ENCODE data around the gene FHL2.

Gene FHL2

DNA sequence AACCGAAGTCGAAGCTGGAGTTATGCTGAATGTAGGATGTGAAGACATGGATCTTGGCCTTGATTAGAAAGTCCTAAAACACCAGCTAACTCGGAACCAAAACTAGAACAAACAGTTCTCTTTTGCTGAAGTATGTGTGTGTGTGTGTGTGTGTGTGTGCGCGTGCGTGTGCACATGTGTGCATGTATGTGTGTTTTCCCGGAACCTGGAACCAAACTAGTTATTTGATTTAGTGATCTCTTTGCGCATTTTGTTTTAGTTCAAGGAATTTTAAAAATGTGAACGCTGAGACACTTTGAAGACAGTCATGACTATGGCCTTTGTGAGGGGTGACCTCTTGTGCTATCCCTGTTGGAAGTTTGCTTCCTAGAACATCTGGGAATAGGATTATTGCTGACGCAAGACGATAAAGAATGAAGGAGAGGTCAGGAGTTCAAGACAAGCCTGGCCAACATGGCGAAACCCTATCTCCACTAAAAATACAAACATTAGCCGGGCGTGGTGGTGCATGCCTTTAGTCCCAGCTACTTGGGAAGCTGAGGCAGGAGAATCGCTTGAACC, 23.8 kb downstream of the FHL2 start:
- TF ChIP-seq, protein P1, sequence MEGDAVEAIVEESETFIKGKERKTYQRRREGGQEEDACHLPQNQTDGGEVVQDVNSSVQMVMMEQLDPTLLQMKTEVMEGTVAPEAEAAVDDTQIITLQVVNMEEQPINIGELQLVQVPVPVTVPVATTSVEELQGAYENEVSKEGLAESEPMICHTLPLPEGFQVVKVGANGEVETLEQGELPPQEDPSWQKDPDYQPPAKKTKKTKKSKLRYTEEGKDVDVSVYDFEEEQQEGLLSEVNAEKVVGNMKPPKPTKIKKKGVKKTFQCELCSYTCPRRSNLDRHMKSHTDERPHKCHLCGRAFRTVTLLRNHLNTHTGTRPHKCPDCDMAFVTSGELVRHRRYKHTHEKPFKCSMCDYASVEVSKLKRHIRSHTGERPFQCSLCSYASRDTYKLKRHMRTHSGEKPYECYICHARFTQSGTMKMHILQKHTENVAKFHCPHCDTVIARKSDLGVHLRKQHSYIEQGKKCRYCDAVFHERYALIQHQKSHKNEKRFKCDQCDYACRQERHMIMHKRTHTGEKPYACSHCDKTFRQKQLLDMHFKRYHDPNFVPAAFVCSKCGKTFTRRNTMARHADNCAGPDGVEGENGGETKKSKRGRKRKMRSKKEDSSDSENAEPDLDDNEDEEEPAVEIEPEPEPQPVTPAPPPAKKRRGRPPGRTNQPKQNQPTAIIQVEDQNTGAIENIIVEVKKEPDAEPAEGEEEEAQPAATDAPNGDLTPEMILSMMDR (IDR thresholded peaks at IDR 0.05; ENCODE audit: low read depth, low read length): no peak
- Histone ChIP-seq H3K27me3 (ENCODE audit: insufficient read depth, low read depth, severe bottlenecking) (no peaks in the 10 kb centered on the region), H3K36me3 (peaks cover 3% of the 10 kb centered on the region), H3K9me3 (ENCODE audit: severe bottlenecking) (no peaks in the 10 kb centered on the region), H3K27ac (no peak overlapping the region), H3K4me3 (ENCODE audit: low read depth, low read length) (no peak overlapping the region)
- DNase-seq: no peak

DNA sequence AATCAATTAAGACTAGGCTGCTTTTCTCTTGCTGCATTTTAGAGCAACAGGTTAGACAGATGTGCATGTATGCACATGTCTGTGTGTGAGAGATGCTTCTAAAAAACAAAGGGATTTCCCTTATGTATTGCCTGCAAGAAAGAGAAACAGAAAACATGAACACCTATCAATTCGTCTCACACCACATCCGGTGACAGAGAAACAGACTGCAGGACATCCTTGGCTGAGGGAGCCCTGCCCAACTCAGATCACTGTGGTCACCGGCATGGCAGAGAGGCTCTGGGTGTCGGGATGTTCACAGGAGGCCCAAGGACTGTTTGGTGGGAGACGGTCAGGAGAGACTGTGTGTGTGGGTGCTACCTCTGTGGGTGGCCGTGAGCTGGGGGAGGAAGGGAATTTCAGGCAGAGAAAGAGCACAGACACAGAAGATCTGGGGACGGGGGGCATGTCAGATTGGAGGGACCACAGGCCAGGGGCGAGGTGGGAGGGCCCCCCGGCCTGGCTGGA, 24.9 kb downstream of the FHL2 start:
- H3K4me3 ChIP-seq (ENCODE audit: low read depth, low read length): no peak overlapping the region
- TF ChIP-seq, protein P1 (IDR thresholded peaks at IDR 0.05; ENCODE audit: low read depth, low read length): no peak
- peaks cover 3% of the 10 kb centered on the region for H3K36me3 ChIP-seq
- H3K27me3 ChIP-seq (ENCODE audit: insufficient read depth, low read depth, severe bottlenecking): no peaks in the 10 kb centered on the region
- no peak for DNase-seq
- no peak overlapping the region for H3K27ac ChIP-seq
- no peaks in the 10 kb centered on the region for H3K9me3 ChIP-seq (ENCODE audit: severe bottlenecking)

DNA sequence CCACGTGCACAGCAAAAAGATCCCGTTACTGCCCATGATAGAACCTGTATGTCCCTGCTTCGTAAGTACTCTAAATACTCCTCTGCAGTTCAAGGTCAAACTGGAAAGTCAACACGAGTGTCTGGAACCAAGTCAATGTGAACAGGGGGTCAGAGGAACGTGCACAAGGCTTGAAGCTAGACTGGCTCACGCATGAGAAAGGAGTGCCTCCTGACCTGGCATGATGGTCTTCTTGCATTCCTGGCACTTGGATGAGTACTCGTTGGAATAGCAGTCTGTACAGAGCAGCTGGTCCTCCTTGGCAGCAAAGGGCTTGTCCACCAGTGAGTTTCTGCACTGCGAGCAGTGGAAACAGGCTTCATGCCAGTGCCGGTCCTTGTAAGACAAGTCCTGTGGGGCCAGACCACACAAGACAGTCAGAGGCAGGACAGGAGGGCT, 25.5 kb downstream of the FHL2 start:
- no peaks in the 10 kb centered on the region for H3K27me3 ChIP-seq (ENCODE audit: insufficient read depth, low read depth, severe bottlenecking)
- peaks cover 3% of the 10 kb centered on the region for H3K36me3 ChIP-seq
- H3K4me3 ChIP-seq (ENCODE audit: low read depth, low read length): no peak overlapping the region
- no peak overlapping the region for H3K27ac ChIP-seq
- TF ChIP-seq, protein P1 (IDR thresholded peaks at IDR 0.05; ENCODE audit: low read depth, low read length): no peak
- DNase-seq: no peak
- H3K9me3 ChIP-seq (ENCODE audit: severe bottlenecking): no peaks in the 10 kb centered on the region

DNA sequence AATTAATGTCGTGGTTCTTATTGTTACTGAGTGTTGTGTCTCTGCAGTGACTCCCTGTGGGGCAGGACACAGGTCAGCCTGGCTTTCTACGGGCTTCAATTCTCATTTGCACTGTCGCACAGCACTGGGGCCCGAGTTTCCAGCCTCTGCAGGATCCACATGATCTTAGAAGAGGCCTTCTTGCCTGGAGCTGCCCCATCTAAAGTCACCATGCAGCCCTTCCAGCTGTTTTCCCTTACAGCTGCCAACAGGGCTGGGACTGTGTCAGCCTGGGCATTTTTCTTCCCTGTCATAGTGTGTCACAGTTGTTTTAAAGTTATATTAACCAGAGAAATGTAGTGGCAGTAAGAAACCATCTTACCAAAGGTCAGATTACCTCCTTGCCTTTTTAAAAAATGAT, 27.0 kb downstream of the FHL2 start:
- Histone ChIP-seq H3K9me3 (ENCODE audit: severe bottlenecking) (no peaks in the 10 kb centered on the region), H3K27ac (no peak overlapping the region), H3K4me3 (ENCODE audit: low read depth, low read length) (no peak overlapping the region), H3K36me3 (peaks cover 3% of the 10 kb centered on the region), H3K27me3 (ENCODE audit: insufficient read depth, low read depth, severe bottlenecking) (no peaks in the 10 kb centered on the region)
- DNase-seq: no peak
- TF ChIP-seq, protein P1 (IDR thresholded peaks at IDR 0.05; ENCODE audit: low read depth, low read length): no peak

DNA sequence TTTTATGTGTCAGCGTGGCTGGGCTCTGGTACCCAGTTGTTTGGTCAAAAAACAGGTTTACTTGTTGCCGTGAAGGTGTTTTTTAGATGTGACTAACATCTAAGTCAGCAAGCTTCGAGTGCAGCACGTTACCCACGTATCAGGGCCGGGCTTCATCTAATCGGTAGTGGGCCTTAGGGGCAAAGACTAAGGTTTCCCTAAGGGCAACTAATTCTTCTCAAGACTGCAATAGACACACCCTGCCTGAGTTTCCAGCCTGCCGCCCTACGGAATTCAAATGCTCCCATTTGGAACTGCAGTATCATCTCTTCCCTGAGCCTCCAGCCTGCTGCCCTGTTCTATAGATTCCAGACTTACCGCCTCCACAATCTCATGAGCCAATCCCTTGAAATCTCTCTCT, 27.7 kb downstream of the FHL2 start:
- Histone ChIP-seq H3K9me3 (ENCODE audit: severe bottlenecking) (no peaks in the 10 kb centered on the region), H3K27ac (no peak overlapping the region), H3K27me3 (ENCODE audit: insufficient read depth, low read depth, severe bottlenecking) (no peaks in the 10 kb centered on the region), H3K4me3 (ENCODE audit: low read depth, low read length) (no peak overlapping the region), H3K36me3 (peaks cover 3% of the 10 kb centered on the region)
- no peak for DNase-seq
- TF ChIP-seq, protein P1 (IDR thresholded peaks at IDR 0.05; ENCODE audit: low read depth, low read length): no peak

All from WERI-Rb-1 (cell line).